GM18517 (cell line): ENCODE measurements around the gene OSTN.
"Not testable (repeated sequence)": the region's sequence is repeated elsewhere in the genome, so short reads cannot be mapped to it uniquely, and the experiment has no call there.

Experiments used
- ATAC-seq: cut with Tn5 transposase; IDR thresholded peaks from one replicate; pipeline ENCODE4 v1.9.1; 2021; ENCODE audit warnings: mild to moderate bottlenecking, moderate library complexity; ENCODE audit not compliant: unreplicated experiment

The OSTN gene

GRCh38 chr3:191263365-191263764 lies 64.3 kb downstream of the OSTN start:
- peak; percentile 84 for ATAC-seq

DNA sequence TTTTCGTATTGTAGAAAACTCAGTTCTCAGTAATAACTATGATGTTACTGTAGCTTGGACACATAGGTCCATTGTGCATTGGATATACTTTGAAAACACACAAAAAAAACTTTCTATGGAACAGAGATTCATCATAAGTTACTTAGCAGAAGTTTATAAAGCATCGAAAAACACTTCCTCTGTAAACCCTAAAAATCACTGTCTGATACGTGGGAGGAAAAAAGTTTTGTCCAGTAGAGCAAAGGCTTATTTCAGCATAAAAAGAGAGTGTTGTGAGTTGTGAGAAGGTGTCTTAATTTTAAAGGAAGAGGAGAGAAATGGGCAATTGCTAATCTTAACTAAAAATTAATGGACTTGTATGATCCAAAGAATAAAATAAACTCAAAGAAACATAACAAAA lies 64.8 kb downstream of the OSTN start:
- ATAC-seq = peak; percentile 32

DNA sequence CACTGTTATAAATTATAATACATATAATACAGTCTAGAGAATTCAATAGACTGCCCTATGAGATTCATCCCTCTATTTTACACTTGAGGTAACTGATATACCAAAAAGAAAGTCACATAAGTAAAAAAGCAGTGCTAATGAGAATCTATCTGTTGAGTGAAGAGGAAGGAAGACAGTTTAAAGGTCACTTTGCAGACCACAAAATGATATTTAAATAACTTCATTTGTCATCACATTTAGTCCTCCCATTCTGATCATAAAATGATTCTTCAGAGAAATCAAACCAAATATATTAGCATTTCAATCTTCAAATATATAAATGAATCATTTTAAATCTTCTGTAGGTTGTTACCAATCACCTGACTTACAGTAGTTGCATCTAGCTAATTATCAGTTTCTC lies 69.7 kb downstream of the OSTN start:
- ATAC-seq = no peak

GRCh38 chr3:191269289-191270085 lies 70.4 kb downstream of the OSTN start:
- peak; percentile 62 for ATAC-seq

DNA sequence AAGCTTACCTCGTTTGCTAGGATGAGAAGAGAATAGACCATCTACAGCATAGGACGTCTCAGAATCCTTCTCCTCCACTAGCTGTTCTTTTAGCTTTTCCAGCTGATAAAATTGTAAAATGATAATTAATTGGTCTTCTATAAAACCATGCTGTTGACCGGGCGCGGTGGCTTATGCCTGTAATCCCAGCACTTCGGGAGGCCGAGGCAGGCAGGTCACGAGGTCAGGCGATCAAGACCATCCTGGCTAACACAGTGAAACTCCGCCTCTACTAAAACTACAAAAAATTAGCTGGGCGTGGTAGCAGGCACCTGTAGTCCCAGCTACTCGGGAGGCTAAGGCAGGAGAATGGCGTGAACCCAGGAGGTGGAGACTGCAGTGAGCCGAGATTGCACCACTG lies 76.2 kb downstream of the OSTN start:
- ATAC-seq = not testable (repeated sequence)

DNA sequence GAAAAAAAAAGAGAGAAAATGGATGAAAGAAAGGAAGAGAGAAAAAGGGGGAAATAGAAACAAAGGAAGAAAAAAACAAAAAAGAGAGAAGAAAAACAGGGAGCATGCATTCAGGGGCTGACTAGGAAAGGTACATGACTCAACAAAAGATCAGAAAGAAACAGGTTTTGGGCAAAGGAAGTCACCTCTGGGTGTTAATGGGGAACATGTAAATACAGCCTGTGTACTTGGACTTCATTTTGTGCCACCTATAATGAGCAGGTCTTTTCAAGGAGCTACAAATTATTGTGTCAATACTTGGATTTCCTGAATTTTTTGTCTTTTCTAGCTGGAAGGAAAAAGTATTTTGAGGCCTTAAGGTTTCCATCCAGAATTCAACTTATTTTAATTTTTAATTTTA lies 76.7 kb downstream of the OSTN start:
- ATAC-seq = no peak

- no peak for ATAC-seq
These were observed 81.1 kb downstream of the OSTN start for GRCh38 chr3:191280111-191280510.

GRCh38 chr3:191280882-191281281 lies 81.8 kb downstream of the OSTN start:
- ATAC-seq = no peak

DNA sequence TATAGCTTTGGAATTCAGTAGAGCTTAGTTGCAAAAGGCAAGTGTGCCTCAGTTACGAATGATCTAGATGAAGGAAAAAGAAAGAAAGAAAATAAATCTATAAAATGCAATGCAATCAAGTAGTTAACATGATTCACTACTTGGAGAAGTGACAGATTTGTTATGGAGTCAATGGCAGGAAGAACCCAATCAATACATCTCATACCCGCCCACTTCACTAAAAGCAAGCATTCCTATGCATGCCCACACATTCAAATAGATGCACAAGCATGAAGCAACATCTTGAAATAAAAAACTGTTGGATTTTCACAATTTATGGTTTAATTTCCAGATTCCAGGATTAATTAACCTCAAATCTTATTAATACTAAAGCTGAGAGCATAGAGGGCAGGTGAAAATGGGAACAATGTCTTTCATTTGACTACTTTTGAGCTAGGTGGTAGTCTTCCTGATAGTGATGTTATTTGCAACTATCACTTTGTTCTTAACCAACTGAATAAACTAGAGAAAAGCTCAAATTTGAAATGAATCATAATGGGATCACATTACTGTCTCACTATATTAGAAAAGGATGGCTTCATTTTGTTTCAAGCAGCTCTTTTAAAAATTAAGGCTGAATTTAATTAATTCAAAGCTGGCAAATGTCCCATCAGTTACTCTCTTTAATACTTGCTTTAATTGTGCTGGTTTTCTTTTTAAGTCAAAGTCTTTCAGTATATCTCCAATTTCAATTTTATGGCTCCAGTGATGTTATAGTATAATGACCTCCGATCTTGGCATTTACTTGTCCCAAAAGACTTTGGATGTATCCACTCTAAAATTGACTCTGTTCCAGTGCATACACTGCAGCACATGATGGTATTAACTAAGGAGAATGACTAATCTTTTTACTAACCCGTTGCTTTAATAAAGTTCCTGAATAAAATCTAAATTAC lies 83.5 kb downstream of the OSTN start:
- ATAC-seq = no peak

DNA sequence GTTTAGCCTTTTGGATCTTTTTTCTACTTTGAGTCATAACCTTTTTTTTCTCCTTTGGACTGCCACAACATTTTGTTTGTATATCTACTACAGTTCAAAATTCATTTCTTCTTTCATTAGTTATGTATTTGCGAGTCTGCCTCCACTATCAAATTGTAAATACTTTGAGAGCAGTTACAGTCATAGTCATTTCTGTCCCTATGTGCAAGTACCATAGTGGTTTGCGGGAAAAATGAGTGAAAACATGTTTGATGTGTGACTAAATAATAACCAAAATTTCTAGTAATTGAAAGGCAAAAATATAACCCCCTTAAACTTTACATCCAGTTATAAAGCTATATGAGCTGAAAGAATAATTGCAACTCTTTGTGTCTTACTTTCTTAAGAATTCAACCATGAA lies 84.4 kb downstream of the OSTN start:
- ATAC-seq = no peak

GRCh38 chr3:191290311-191291025 lies 91.4 kb downstream of the OSTN start:
- ATAC-seq = peak; percentile 90

- ATAC-seq = no peak
These were observed 93.4 kb downstream of the OSTN start for GRCh38 chr3:191292243-191293015.

DNA sequence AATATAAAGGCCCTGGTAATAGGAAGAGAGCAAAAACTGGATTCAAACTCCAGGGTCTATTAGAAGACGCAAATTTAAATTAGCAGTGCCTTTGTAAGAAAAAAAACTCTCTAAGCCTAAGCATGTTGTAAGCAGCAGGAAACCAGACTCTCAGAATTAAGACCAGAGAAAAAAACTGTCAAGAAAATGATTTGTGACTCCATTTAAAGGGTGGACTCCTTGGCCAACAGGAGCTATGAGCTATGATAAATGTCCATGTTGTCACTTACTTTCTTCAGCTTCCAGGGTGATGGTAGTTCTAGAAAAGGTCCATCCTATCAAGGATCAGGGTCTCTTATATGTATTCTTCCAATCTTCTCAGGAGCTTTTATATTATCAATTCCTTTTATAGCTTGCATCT lies 95.2 kb downstream of the OSTN start:
- ATAC-seq = no peak

GRCh38 chr3:191296041-191296541 lies 97.0 kb downstream of the OSTN start:
- ATAC-seq = peak; percentile 94

GRCh38 chr3:191298846-191299245 lies 99.8 kb downstream of the OSTN start:
- no peak for ATAC-seq

- no peak for ATAC-seq
These were observed 101.4 kb downstream of the OSTN start for GRCh38 chr3:191300422-191300821.

DNA sequence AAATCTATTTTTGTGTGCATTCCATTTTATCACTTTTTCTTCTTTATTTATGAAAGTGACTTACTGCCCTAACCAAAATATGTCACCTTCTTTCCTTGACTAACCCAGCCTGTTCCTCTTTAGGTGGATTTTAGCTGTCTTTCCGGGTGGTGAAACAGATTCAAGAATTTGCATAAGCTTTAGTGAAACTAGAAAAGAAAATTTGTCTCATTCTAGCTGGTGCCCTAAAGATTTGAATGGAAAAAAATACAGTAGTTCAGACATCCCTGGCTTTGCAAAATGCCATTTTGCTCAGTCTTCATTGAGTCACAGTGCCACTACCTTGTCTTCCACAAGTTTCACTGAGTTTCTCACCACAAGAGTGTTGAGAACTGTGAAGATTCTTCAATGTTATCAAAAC lies 102.0 kb downstream of the OSTN start:
- peak; percentile 77 for ATAC-seq

GRCh38 chr3:191301782-191302411 lies 102.9 kb downstream of the OSTN start:
- no peak for ATAC-seq

GRCh38 chr3:191302451-191302850 lies 103.4 kb downstream of the OSTN start:
- ATAC-seq = no peak

DNA sequence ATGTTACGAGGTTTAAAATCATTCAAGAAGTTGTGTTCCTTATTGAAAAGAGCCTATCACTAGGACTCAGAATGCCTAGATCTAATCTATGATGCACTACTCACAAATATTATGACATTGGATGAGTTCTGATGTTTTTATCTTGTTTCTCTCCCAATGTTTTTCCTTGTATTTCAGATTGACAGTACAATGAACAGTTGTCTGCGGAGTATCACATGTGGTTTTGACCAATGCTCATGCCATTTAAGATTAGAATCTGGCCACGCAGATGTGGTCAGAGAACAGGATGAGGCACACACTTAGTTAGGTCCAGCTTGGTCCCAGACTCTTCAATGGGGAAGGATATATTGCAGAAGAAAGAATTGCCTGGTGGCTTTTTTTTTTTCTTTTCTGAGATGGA lies 104.6 kb downstream of the OSTN start:
- no peak for ATAC-seq
